ENCODE data around the gene FMN1.
"Not testable (repeated sequence)": the region's sequence is repeated elsewhere in the genome, so short reads cannot be mapped to it uniquely, and the experiment has no call there.

FMN1 gene

GRCh38 chr15:32956006-32956405 is 238.5 kb downstream of the FMN1 start:
- DNase-seq: peak; percentile 6

GRCh38 chr15:32953533-32953910 is 241.0 kb downstream of the FMN1 start:
- DNase-seq: no peak

- DNase-seq: no peak
Observed at GRCh38 chr15:32952901-32953532, 241.5 kb downstream of the FMN1 start.

GRCh38 chr15:32951736-32952464 is 242.6 kb downstream of the FMN1 start:
- no peak for DNase-seq

GRCh38 chr15:32950051-32950450 is 244.5 kb downstream of the FMN1 start:
- not testable (repeated sequence) for DNase-seq

GRCh38 chr15:32946210-32946609 is 248.3 kb downstream of the FMN1 start:
- DNase-seq: no peak

- DNase-seq: no peak
Observed at GRCh38 chr15:32944431-32944830, 250.1 kb downstream of the FMN1 start.

- no peak for DNase-seq
Observed at GRCh38 chr15:32943711-32944110, 250.8 kb downstream of the FMN1 start.

- DNase-seq: peak; percentile 16
Observed at GRCh38 chr15:32942401-32942841, 252.1 kb downstream of the FMN1 start.

- no peak for DNase-seq
Observed at GRCh38 chr15:32941823-32942222, 252.7 kb downstream of the FMN1 start.

- no peak for DNase-seq
Observed at GRCh38 chr15:32936976-32937375, 257.5 kb downstream of the FMN1 start.

- no peak for DNase-seq
Observed at GRCh38 chr15:32936283-32936918, 258.1 kb downstream of the FMN1 start.

- DNase-seq: no peak
Observed at GRCh38 chr15:32935139-32935538, 259.4 kb downstream of the FMN1 start.

GRCh38 chr15:32933236-32933635 is 261.3 kb downstream of the FMN1 start:
- DNase-seq: no peak

- DNase-seq: no peak
Observed at GRCh38 chr15:32928876-32929275, 265.6 kb downstream of the FMN1 start.

- DNase-seq: no peak
Observed at GRCh38 chr15:32927124-32927523, 267.4 kb downstream of the FMN1 start.

GRCh38 chr15:32923176-32923575 is 271.3 kb downstream of the FMN1 start:
- no peak for DNase-seq

- DNase-seq: no peak
Observed at GRCh38 chr15:32922541-32922940, 272.0 kb downstream of the FMN1 start.

- no peak for DNase-seq
Observed at GRCh38 chr15:32919749-32920414, 274.6 kb downstream of the FMN1 start.

- DNase-seq: no peak
Observed at GRCh38 chr15:32918547-32918946, 276.0 kb downstream of the FMN1 start.

GRCh38 chr15:32910839-32911238 is 283.7 kb downstream of the FMN1 start:
- no peak for DNase-seq

GRCh38 chr15:32909431-32909830 is 285.1 kb downstream of the FMN1 start:
- DNase-seq: no peak

- DNase-seq: no peak
Observed at GRCh38 chr15:32908872-32909271, 285.6 kb downstream of the FMN1 start.
